Measurements from ENCODE around the gene BOLA3.

GRCh38 chr2:74094291-74094690 lies 53.4 kb downstream of the BOLA3 start:
- TF ChIP-seq, protein P1, sequence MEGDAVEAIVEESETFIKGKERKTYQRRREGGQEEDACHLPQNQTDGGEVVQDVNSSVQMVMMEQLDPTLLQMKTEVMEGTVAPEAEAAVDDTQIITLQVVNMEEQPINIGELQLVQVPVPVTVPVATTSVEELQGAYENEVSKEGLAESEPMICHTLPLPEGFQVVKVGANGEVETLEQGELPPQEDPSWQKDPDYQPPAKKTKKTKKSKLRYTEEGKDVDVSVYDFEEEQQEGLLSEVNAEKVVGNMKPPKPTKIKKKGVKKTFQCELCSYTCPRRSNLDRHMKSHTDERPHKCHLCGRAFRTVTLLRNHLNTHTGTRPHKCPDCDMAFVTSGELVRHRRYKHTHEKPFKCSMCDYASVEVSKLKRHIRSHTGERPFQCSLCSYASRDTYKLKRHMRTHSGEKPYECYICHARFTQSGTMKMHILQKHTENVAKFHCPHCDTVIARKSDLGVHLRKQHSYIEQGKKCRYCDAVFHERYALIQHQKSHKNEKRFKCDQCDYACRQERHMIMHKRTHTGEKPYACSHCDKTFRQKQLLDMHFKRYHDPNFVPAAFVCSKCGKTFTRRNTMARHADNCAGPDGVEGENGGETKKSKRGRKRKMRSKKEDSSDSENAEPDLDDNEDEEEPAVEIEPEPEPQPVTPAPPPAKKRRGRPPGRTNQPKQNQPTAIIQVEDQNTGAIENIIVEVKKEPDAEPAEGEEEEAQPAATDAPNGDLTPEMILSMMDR (IDR thresholded peaks at IDR 0.05): no peak
- TF ChIP-seq POLR2A (IDR thresholded peaks at IDR 0.05): no peak
